IMR-90 (cell line): ENCODE results near the gene DEDD2. TPM values are rescaled to one million over a fixed set of nuclear protein-coding genes. Genes with fewer than 3 reads are reported as not detected.
A peak's percentile ranks its signal among the peaks of the same experiment; 100 is the strongest.

Experiments used
- ATAC-seq: fragments of 200-7000 bp; cut with Tn5 transposase; 2 replicates; pipeline ENCODE4 v1.9.1; 2020; ENCODE audit warnings: low read depth, mild to moderate bottlenecking, moderate library complexity
- BruUV-seq: library from RNA; stranded (reverse); fragments of 400-500 nt; replicated peaks from 2 replicates; lab custom pipeline; 2021; lab: Mats Ljungman, UMichigan
- CTCF ChIA-PET: fragments of 300-600 bp; formaldehyde crosslinking; extraction: SDS; loops from one replicate; lab custom pipeline; 2021; ENCODE audit warnings: antibody characterized with exemption; lab: Yijun Ruan, JAX
- POLR2A ChIA-PET: fragments of 300-600 bp; sonication (Branson Sonifier 250); formaldehyde crosslinking; loops from one replicate; lab custom pipeline; 2022; ENCODE audit warnings: antibody characterized with exemption; ENCODE audit not compliant: unreplicated experiment; lab: Charles Lee
- DNase-seq: peaks from one replicate; pipeline ENCODE4 v3.0.0; 2013
- H2AFZ ChIP-seq: replicated peaks from 2 replicates; pipeline ENCODE3; 2013; ENCODE audit warnings: low read length, mild to moderate bottlenecking; ENCODE audit not compliant: poor library complexity
- H2AK5ac ChIP-seq: 2 replicates; pipeline ENCODE4 v1.6.1; 2013; ENCODE audit warnings: low read depth, low read length, inconsistent platforms
- H2AK9ac ChIP-seq: replicated peaks from 2 replicates; pipeline ENCODE3; 2013; ENCODE audit warnings: mild to moderate bottlenecking, low read depth, low read length, moderate library complexity; ENCODE audit not compliant: poor library complexity
- H2BK120ac ChIP-seq: 2 replicates; pipeline ENCODE4 v1.6.1; 2013; ENCODE audit warnings: low read depth, low read length, inconsistent platforms
- H2BK15ac ChIP-seq: 3 replicates; pipeline ENCODE4 v1.6.1; 2013; ENCODE audit warnings: low read depth, low read length, inconsistent platforms
- H2BK20ac ChIP-seq: 2 replicates; pipeline ENCODE4 v1.6.1; 2013; ENCODE audit warnings: low read depth, mild to moderate bottlenecking, inconsistent platforms, low read length, moderate library complexity
- H2BK5ac ChIP-seq: 2 replicates; pipeline ENCODE4 v1.6.1; 2013; ENCODE audit warnings: mild to moderate bottlenecking, low read depth, low read length, inconsistent platforms; ENCODE audit not compliant: poor library complexity, severe bottlenecking
- H3K14ac ChIP-seq: replicated peaks from 2 replicates; pipeline ENCODE4 v1.6.1; 2013; ENCODE audit warnings: low read depth, low read length, inconsistent platforms
- H3K18ac ChIP-seq: 2 replicates; pipeline ENCODE4 v1.6.1; 2013; ENCODE audit warnings: low read depth, low read length, control low read depth
- H3K23ac ChIP-seq: 2 replicates; pipeline ENCODE4 v1.6.1; 2013; ENCODE audit warnings: low read depth, low read length, inconsistent platforms
- H3K27ac ChIP-seq: 2 replicates; pipeline ENCODE4 v1.5.1; 2013; ENCODE audit warnings: mild to moderate bottlenecking, control low read depth, low read length; ENCODE audit not compliant: insufficient read depth
- H3K27me3 ChIP-seq: 2 replicates; pipeline ENCODE4 v1.6.1; 2013; ENCODE audit warnings: low read length; ENCODE audit not compliant: control insufficient read depth, insufficient read depth
- H3K36me3 ChIP-seq: 2 replicates; pipeline ENCODE4 v1.6.1; 2013; ENCODE audit warnings: low read length, mixed read lengths; ENCODE audit not compliant: control insufficient read depth, insufficient read depth
- H3K4ac ChIP-seq: 2 replicates; pipeline ENCODE4 v1.6.1; 2013; ENCODE audit warnings: low read depth, low read length, inconsistent platforms
- H3K4me1 ChIP-seq: 2 replicates; pipeline ENCODE4 v1.6.1; 2013; ENCODE audit warnings: low read length, mixed read lengths; ENCODE audit not compliant: control insufficient read depth, insufficient read depth
- H3K4me2 ChIP-seq: 2 replicates; pipeline ENCODE4 v1.6.1; 2013; ENCODE audit warnings: low read depth, mild to moderate bottlenecking, control low read depth, low read length, moderate library complexity
- H3K4me3 ChIP-seq: 2 replicates; pipeline ENCODE4 v1.5.1; 2013; ENCODE audit warnings: low read depth, mild to moderate bottlenecking, control low read depth, low read length, moderate library complexity; ENCODE audit not compliant: insufficient read depth
- H3K56ac ChIP-seq: 2 replicates; pipeline ENCODE4 v1.6.1; 2013; ENCODE audit warnings: low read length, inconsistent platforms; ENCODE audit not compliant: insufficient read depth; ENCODE audit errors: extremely low read depth
- H3K79me1 ChIP-seq, 2 experiments: 2 replicates each; pipeline ENCODE4 v1.6.1; 2013; ENCODE audit warnings: low read length in 2 of 2, inconsistent platforms in 1 of 2, low read depth in 1 of 2
- H3K9ac ChIP-seq: 2 replicates; pipeline ENCODE4 v1.6.1; 2013; ENCODE audit warnings: low read depth, low read length, control low read depth
- H3K9me1 ChIP-seq: 2 replicates; pipeline ENCODE4 v1.6.1; 2013; ENCODE audit warnings: low read length, inconsistent platforms; ENCODE audit not compliant: insufficient read depth
- H3K9me3 ChIP-seq: 2 replicates; pipeline ENCODE4 v1.6.1; 2013; ENCODE audit warnings: low read length; ENCODE audit not compliant: control insufficient read depth, insufficient read depth
- H4K20me1 ChIP-seq: 2 replicates; pipeline ENCODE4 v1.6.1; 2013; ENCODE audit warnings: low read length, inconsistent platforms; ENCODE audit not compliant: insufficient read depth
- H4K5ac ChIP-seq: 2 replicates; pipeline ENCODE4 v1.6.1; 2013; ENCODE audit warnings: mild to moderate bottlenecking, low read depth, low read length, control low read depth
- H4K8ac ChIP-seq, 2 experiments: 2 replicates each; pipeline ENCODE4 v1.6.1; 2013; ENCODE audit warnings: low read depth in 2 of 2, low read length in 2 of 2, control low read depth in 1 of 2, inconsistent platforms in 1 of 2
- H4K91ac ChIP-seq: 2 replicates; pipeline ENCODE4 v1.6.1; 2013; ENCODE audit warnings: low read depth, low read length, inconsistent platforms; ENCODE audit not compliant: insufficient read depth
- BHLHE40 ChIP-seq: fragments of 150-350 bp; IDR thresholded peaks from 2 replicates; pipeline ENCODE4 v1.6.1; 2016; ENCODE audit warnings: mild to moderate bottlenecking, low read depth, low read length
- CEBPB ChIP-seq: IDR thresholded peaks from 2 replicates; pipeline ENCODE4 v1.6.1; 2012; ENCODE audit warnings: low read depth, low read length, improper control_type of control experiment
- ELK1 ChIP-seq: fragments of 150-350 bp; IDR thresholded peaks from 2 replicates; pipeline ENCODE4 v1.6.1; 2016; ENCODE audit warnings: low read depth, mild to moderate bottlenecking, low read length, moderate library complexity, borderline replicate concordance
- FOS ChIP-seq: fragments of 150-350 bp; IDR thresholded peaks from 2 replicates; pipeline ENCODE4 v1.6.1; 2016; ENCODE audit warnings: low read depth, low read length
- MAFK ChIP-seq: IDR thresholded peaks from 2 replicates; pipeline ENCODE4 v1.6.1; 2012; ENCODE audit warnings: low read depth, low read length, improper control_type of control experiment
- MAZ ChIP-seq: IDR thresholded peaks from 2 replicates; pipeline ENCODE4 v1.6.1; 2012; ENCODE audit warnings: low read depth, mild to moderate bottlenecking, low read length, improper control_type of control experiment, moderate library complexity, borderline replicate concordance
- RCOR1 ChIP-seq: IDR thresholded peaks from 2 replicates; pipeline ENCODE4 v1.6.1; 2012; ENCODE audit warnings: mild to moderate bottlenecking, low read length, improper control_type of control experiment; ENCODE audit not compliant: insufficient replicate concordance
- WGBS, 2 experiments: methylation state at CpG; one replicate each; pipeline versions ENCODE4 v1.1.5 to v1.1.7; 2013; ENCODE audit warnings: missing lambda C conversion rate in 2 of 2; ENCODE audit not compliant: insufficient read length in 1 of 2; ENCODE audit errors: extremely low coverage in 2 of 2; 5-methylcytosine and 5-hydroxymethylcytosine counted together
- dilution Hi-C: fragments of 300-500 bp; cut with HindIII; formaldehyde crosslinking; loops from one replicate; pipeline ENCODE4 v1.14.3; 2018; ENCODE audit warnings: low sequenced_read_pairs; ENCODE audit not compliant: unreplicated experiment
- in situ Hi-C: fragments of 300-500 bp; cut with MboI; formaldehyde crosslinking; loops from 3 replicates; pipeline ENCODE4 v1.14.3; 2019; ENCODE audit warnings: low sequenced_read_pairs, inconsistent platforms, mixed read lengths
- intact Hi-C: fragments of 100-400 bp; cut with micrococcal nuclease; formaldehyde crosslinking; loops from 2 replicates; pipeline ENCODE4 v1.10.0; 2022
- polyA plus RNA-seq, 3 experiments: library from polyadenylated mRNA; depleted of rRNA; stranded (reverse); fragments of >200 nt; gene quantifications; 2 replicates each; pipeline ENCODE4 v1.2.3, GENCODE V29; 2012; ENCODE audit warnings: low replicate concordance in 1 of 3
- total RNA-seq: library from RNA; depleted of rRNA; stranded (reverse); fragments of >200 nt; gene quantifications from 2 replicates; pipeline ENCODE4 v1.2.3, GENCODE V29; 2012

DEDD2 gene
- total and polyA plus RNA-seq, 2 of the 4 experiments (the other 2 are of a cell fraction) = 8.2 to 21.0 TPM

- H3K27me3 ChIP-seq = peaks cover 82% of the 10 kb centered on the region
- H2BK120ac ChIP-seq = no peak overlapping the region
- no peak overlapping the region for H3K9ac ChIP-seq
- H4K5ac ChIP-seq = no peak overlapping the region
- ATAC-seq (no peak), DNase-seq (no peak)
- peaks cover 2% of the 10 kb centered on the region; the same call in 1 of the 2 replicates for H3K4me1 ChIP-seq
- no peaks in the 10 kb centered on the region for H3K79me1 ChIP-seq
- ChIA-PET POLR2A (no interaction called here), CTCF (no interaction called here)
- no peaks in the 10 kb centered on the region for H3K9me1 ChIP-seq
- H2AFZ ChIP-seq = peak overlapping the region; percentile 21
- no peak overlapping the region for H3K18ac ChIP-seq
- H2BK20ac ChIP-seq = no peak overlapping the region
- H3K56ac ChIP-seq = no peak overlapping the region
- no peak overlapping the region for H2BK5ac ChIP-seq
- H3K4me3 ChIP-seq = no peak overlapping the region
- dilution Hi-C loops (no loop called here), in situ Hi-C loops (no loop called here), intact Hi-C loops (no loop called here)
- H3K9me3 ChIP-seq = no peaks in the 10 kb centered on the region
- no peak overlapping the region for H3K23ac ChIP-seq
- H3K36me3 ChIP-seq = no peaks in the 10 kb centered on the region
- H4K91ac ChIP-seq = no peak overlapping the region
- no peak overlapping the region for H3K14ac ChIP-seq
- no peak overlapping the region for H3K27ac ChIP-seq
- H4K20me1 ChIP-seq = no peaks in the 10 kb centered on the region
- WGBS, 2 experiments = 0% methylated on average over 2 of the region's 5 CpGs; no CpG with 5 or more reads in 1 of the 2 experiments
- H4K8ac ChIP-seq = no peak overlapping the region
- H2BK15ac ChIP-seq = no peak overlapping the region
- no peak overlapping the region for H3K4ac ChIP-seq
- H3K4me2 ChIP-seq = no peak overlapping the region
- H2AK5ac ChIP-seq = no peak overlapping the region
- no peak for TF ChIP-seq CEBPB
- no peak for TF ChIP-seq BHLHE40
- TF ChIP-seq FOS = no peak
- no peak for TF ChIP-seq ELK1
- TF ChIP-seq MAFK = no peak
- TF ChIP-seq MAZ = no peak
- TF ChIP-seq RCOR1 = no peak
- H2AK9ac ChIP-seq = no peak overlapping the region
- BruUV-seq = no TSS peak
Measured at GRCh38 chr19:42173695-42174094, 43.8 kb downstream of the DEDD2 start.
